Astrocyte of the hippocampus (primary cell): ENCODE data around the gene REPIN1.

Experiments
- DNase-seq: peaks from one replicate; pipeline ENCODE4 v3.0.0; 2011; ENCODE audit warnings: low read depth, low spot score

Gene REPIN1

DNA sequence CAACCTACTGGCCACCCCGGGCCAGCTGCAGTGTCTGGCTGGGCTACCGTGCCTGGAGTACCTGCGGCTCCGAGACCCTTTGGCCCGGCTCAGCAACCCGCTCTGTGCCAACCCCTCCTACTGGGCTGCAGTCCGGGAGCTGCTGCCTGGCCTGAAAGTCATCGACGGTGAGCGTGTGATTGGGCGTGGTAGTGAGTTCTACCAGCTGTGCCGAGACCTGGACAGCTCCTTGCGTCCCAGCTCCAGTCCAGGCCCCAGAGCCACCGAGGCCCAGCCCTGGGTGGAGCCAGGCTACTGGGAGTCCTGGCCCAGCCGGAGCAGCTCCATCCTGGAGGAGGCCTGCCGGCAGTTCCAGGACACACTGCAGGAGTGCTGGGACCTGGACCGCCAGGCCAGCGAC, 31.4 kb upstream of the REPIN1 start:
- DNase-seq, result no peak

DNA sequence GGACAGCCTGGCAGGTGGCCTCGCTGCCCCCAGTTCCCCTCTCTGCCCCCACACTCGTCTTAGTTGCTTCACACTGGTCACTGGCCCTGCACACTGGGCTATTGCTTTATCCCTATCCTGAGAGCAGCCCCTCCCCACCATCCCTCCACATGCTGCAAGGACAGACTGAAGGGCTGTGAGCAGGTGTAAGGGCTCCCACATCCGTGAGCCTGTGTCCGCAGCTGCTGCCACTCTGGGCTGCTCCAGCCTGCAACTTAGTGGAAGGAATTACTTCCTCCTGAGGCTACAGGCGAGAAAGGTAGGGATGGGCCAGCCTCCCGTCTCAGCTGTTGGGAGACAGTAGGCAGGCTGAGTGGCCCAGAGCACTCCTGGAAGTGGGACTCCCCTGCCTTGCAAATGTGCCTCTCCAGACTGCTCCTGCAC, 31.0 kb upstream of the REPIN1 start:
- DNase-seq, result no peak

DNA sequence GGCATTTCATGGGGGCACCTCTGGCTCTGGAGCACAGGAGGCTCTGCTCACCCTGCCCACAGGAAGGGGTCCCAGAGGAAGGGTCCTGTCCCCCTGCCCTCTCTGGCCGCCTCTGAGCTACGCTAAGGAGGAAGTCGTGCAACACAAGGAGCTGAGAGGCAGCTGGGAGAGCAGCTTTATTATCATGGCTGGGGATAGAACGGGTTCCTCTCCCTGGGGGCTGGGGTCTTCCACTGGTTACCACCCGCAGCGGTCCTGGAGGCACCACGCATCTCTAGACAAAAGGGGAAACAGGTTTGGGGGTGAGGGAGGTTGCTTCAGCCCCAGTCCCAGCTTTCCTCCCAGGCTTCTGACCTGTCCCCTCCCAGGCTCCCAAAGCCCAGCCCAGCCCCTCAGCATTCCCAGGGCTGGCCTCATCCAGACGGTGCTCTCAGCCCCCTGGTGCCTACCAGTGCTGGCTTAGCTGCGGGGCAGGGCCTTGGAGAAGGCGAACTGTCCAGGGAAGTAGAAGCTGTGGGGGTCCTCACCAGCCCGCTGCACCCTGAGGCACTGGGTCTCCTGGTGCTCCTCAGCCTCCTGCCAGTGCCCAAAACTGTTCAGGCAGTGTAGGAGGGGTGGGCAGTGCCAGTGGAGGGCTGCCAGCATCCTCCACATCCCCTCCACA, 30.3 kb upstream of the REPIN1 start:
- no peak for DNase-seq

DNA sequence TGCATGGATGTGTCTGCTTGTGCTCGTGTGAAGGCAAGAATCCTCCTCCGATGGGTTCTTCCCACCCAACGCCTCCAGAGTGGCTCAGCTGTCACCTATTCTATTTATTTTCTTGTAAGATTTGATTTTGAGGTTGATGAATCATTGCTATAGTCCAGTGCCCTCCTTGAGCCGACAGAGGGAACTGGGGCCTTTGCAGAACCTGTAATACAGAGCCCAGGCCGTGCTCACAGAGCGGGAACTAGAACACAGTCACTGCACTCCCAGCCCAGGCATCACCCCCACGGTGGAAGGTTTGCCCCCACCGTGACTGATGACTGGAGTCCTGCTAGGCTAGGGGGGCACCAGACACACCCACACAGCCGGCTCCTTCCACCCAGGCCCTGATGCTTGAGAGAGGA, 29.2 kb upstream of the REPIN1 start:
- peak; percentile 38 for DNase-seq

DNA sequence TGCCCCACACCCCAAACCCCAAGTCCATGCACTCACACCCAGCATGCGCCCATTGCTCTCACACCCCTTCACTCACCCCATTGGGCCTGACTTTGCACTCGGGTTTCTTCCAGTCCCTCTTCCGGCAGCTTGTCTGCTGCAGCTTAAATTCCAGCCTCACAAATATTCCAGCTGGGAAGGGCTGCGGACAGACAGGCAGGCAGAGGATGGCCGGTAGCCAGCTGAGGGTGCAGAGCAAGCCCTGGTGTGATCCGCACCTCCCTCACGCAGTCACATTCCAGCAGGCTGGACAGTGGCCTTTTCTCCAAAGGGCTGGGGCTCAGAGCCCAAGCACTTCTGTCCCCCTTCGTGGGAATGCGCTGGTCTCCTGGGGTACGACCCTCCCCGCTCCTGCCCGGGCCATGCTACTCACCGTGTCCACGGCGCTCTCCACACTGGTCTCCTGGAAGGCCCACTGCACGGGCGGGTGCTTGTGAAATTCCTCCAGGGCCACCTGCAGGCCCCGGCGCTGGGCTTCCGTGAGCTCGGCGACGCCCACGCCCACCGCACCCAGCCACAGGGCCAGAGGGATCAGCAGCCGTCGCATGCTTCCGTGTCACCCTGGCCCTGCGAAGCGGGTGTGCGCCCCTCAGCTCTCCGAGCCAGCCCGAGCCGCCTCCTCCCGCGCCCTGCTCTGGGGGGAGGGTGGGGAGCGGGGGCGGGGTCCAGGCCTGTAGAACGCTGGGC, 28.4 kb upstream of the REPIN1 start:
- peak; percentile 82 for DNase-seq

DNA sequence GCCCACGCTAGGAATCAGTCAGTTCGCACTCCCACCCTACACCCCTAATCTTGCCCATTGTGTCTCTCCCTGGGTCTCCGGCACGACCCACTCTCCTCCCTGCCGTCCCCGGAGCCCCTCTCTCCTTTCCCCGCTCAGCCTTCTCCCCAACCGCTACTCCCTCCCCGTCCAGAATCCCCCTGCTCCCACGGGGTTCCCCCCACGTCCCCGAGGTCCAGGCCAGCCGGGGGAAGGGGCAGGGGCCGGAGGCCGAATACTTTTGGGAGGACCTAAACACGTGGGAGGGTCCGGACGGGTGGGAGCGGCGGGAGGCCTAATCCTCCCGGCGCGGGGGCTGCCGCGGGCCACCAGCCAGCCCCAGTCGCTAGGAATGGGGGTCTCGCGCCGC, 27.8 kb upstream of the REPIN1 start:
- DNase-seq, result no peak

DNA sequence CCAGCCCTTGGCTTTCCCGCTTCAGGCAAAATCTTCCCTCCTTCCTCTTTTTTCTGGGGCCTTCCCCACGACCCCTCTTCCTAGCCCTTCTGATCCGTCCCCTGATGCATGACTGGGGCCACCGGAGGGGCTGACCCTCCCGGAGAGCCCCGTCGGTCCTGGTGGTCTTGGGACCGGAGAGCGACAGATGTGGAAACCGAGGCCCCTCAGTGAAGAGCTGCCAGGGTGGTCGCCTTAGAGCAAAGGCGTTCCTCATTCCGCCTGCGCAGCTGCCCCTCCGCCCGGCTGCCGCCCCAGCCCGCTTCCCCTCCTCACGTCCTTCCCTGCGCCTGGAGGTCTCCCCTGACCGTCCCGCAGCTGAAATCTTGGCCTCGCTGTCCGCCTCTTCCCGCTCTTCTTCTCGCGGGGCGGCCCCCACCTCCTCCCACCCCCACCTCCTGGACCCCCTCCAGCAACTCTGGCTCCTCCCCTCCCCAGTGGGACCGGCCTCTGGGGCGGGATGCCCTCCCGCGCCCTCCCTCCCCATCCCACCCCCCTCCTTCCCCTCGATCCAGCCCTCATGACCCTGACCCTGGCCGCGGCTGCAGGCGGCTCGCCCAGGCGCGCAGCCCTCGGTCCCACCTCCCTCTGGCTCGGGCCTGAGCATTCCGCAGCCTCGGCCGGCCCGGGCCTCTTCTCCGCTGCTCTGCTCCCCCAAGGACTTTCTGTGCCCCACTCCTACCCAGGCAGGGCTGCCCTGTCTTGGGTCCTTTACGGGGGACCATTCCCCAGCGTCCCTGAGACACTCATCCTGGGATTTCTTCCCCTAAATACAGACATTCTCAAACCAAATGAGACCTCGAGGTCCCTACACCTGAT, 27.1 kb upstream of the REPIN1 start, which contains the start of gene RARRES2:
Gene RARRES2, minus strand, starts transcription at position 367 of the 858 bp plus-strand sequence. CDS start 1,020 bp downstream, outside the sequence.
- no peak for DNase-seq

DNA sequence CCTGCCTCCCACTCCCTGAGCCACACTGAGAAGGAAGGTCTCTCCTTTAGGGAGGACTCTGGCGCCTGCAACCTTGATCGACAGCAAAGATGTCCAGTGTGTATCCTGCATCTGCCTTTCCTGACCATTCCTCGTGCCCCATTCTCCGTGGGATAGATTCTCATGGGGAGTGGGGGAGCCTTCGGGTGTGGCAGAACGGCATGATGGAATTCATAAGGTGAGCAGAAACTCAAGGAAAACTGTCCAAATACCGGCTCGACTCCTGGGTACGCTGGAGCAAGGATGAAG, 26.6 kb upstream of the REPIN1 start:
- no peak for DNase-seq

DNA sequence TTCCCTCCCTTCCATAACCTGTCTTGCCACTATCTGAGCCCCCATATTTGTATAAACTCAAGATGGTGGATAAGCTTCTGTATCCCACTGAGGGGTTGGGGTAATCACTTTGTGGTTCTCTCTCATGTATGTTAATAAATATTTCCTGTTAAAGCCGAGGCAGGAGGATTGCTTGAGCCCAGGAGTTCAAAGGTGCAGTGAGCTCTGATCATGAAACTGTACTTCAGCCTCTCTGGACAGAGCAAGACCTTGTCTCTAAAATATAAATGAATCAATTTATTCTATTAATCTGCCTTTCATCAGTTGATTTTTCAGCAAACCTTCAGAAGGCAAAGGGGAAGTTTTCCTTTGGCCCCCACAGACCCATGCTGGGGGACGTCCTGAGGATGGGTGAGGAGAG, 25.4 kb upstream of the REPIN1 start:
- no peak for DNase-seq

DNA sequence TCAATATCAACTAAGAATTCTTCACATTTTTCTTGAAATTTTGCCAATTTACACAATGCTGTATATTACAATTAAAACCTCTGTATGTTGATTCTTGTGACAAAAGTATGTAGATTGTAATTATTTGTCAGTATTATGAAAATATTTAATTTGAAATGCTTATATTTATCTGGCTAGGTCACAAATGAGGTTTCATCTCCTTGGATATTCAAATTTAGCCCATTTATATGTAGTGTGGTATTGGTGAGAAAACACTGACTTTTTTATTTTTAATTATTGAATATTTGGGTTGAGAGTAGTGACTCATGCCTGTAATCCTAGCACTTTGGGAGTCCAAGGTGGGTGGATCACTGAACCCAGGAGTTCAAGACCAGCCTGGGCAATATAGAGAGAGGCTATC, 24.3 kb upstream of the REPIN1 start:
- no peak for DNase-seq

DNA sequence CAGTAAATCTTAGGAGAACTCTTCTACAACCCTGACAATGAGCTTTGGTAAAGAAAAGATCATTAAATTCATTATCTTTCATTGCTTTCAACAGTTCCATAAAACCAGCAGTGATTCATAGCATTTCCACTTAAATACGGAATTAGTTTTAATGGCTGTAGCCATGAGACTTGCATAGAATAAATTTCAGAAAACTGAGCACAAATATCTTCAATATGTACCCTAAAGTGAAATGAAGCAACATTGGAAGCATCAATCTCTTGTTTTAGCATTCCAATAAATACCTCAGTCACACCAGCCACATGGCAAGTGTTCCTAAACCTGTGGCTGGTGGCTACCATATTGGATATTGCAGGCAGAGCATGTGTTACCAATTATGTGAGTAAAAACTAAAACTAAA, 23.6 kb upstream of the REPIN1 start:
- DNase-seq, result no peak

DNA sequence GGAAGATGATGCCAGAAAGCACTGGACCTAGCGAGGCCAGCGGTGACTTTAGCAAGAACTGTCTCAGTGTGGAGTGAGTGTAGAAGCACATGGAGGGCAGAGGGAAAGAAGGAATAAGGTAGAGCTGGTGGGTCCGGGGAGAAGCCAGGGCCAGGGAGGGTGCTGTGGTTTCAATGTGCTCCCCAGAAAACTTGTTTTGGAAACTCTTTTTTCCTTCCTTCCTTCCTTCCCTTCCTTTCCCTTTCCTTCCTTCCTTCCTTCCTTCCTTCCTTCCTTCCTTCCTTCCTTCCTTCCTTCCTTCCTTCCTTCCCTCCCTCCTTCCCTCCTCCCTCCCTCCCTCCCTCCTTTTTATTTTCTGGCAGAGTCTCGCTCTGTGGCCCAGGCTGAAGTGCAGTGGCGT, 21.7 kb upstream of the REPIN1 start:
- no peak for DNase-seq

DNA sequence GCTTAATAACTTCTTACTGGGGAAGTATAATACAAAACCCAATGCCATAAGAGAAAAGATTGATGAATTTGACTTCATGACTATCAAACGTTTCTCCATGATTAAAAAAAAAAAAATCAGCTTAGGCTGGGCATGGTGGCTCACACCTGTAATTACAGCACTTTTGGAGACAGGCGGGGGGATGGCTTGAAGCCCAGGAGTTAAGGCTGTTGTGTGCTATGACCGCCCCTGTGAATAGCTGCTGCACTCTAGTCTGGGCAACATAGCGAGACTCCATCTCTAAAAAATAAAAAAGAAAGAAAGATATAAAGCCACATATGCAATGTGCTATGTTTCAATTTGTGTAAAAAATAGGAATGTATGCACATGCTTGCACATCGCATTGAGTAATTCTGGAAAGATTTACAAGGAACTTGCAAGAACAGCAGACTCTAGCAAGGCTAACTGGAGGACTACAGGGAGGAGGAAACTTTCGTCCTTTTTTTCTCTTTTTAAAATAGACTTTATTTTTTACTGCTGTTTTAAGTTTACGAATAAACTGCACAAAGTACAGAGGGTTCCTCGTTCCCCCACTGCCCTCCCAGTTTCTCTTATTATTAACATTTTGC, 16.9 kb upstream of the REPIN1 start:
- no peak for DNase-seq

DNA sequence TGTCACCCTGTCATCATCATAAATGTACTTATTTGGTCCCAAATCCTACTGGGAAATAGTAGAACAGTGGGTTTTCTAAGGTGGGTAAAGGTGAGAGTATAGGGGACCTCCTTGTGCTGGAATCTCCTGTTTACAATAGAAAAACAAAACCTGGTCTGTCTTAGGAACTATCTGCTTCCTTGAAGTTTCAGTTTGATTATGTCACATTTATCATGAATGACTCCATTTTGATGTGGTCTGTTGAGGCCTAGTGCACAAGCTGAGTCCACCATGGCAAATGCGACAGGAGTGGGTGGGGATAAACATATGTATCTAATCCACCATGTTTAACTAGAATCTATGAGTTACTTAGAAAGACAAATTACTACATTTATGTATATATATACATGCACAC, 13.0 kb upstream of the REPIN1 start:
- no peak for DNase-seq

DNA sequence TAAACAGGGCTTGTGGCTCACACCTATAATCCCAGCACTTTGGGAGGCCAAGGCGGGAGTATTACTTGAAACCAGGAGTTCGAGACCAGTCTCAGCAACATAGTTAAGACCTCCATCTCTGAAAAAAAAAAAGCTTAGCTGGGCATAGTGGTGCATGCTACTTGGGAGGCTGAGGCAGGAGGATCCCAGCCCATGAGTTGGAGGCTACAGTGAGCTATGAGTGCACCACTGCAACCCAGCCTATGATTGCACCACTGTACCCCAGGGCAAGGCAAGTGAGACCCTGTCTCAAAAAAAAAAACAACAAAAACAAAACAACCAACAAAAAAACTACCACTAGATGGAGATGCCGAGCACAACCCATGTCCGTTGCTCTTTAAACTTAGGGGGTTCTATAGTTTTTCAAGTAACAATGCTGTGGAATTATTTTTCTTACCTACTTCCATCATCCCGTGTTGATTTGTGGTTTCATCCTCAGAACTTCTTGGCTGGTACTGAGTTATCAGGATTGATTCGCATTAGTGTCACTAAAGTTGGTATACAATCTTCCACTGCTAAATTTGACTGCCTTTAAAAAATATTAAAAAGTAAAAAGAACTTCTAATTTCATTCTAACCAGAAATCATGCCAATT, 12.2 kb upstream of the REPIN1 start:
- peak; percentile 51 for DNase-seq

DNA sequence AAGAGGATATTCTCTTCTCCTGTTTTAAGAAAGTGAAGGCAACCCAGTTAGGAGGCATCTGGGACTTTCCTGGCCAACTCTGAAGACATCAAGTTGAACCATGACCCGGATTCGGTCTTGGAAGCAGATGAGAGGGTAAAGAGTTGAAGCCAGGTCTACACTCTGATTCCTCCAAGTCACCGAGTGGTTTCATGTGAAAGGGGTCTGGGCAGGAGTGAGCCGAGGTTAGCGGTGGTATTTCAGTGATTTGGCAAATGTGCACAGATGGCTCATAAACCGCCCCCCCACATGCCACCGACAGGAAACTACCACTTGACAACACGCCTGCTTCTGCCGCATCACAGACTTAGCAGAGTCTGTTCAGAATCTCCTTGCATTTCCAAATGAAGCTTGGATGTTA, 11.4 kb upstream of the REPIN1 start:
- no peak for DNase-seq

DNA sequence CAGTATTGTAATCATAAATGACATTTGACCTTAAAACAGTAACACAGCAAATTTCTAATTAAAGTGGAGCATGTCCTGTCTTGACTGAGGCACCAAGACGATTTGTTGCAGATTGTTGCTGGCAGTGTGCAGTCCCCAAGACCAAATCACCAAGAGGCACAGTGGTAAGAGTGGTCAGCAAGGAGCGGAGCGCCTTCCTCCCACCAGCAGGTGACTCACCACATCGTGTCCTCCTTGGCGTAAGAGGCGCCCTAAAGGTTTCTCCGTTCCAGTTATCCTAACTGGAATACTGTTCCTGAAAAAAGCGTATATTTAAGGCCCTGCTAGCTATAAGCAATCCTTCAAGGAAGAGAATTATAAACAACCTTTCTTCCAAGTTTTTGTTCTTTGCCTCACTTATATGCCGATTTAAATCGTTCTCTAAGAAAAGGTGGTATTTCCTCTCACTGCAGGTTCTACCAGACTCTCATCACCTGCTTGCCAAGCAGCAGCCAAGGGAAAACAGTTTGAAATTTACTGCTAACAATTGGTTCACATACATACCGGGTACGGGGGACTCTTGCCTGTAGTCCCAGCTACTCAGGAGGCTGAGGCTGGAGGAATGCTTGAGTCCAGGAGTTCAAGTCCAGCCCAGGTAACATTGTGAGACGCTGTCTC, 10.7 kb upstream of the REPIN1 start:
- DNase-seq, result no peak

DNA sequence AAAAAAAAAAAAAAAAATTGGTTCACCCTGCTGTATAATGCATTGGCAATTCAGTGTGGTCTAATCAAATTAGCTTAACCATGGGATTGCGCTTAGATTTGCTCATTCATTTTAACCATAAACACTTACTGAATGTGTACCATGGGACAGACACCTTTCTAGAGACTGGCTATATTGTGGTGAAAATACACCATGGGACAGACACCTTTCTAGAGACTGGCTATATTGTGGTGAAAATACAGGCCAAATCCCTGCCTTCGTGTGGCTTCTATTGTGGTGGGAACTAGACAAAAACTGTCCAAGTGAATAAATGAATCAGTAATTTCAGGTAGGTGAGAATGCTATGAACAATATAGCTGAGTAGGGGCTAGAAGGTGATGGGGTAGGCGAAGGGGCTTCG, 10.2 kb upstream of the REPIN1 start:
- DNase-seq, result no peak

DNA sequence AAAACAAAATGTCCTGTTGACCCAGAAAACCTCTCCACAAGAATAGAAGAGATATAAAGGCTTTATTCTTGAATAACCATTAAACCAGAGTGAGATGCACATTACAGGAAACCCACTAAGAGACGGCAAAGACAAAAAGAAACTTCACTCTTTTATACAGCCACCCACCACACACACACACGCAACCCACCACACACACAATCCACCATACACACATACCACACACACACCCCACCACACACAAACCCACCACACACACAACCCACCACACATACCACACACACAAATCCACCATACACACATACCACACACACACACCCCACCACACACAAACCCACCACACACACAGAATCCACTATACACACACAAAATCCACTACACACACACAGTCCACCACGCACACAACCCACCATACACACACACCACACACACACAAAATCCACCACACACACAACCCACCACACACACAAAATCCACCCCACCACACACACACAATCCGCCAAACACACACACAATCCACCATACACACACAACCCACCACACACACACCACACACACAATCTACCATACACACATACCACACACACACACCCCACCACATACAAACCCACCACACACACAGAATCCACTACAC, 9.5 kb upstream of the REPIN1 start:
- no peak for DNase-seq

DNA sequence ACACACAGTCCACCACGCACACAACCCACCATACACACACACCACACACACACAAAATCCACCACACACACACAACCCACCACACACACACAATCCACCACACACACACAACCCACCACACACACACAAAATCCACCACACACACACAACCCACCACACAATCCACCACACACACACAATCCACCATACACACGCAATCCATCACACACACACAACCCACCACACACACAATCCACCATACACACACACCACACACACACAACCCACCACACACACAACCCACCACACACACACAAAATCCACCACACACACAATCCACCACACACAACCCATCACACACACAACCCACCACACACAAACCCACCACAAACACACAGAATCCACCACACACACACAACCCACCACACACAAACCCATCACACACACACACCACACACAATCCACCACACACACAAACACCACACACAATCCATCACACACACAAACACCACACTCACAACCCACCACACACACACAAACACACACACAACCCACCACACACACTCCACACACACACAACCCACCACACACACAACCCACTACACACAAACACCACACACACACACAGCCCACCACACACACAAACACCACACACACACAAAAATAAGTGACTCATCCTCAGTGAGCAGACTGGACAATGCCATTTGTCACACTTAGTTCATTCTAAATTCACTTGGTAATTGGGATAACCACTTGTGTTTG, 8.8 kb upstream of the REPIN1 start:
- DNase-seq, result no peak
